HepG2 (cell line): ENCODE measurements around the gene CADM1. TPM values are rescaled to one million over a fixed set of nuclear protein-coding genes. Genes with fewer than 3 reads are reported as not detected.

Source experiments
- ATAC-seq: fragments of 200-7000 bp; cut with Tn5 transposase; 3 replicates; pipeline ENCODE4 v1.9.1; 2020; ENCODE audit warnings: mild to moderate bottlenecking, moderate library complexity
- BruUV-seq: library from RNA; stranded (reverse); fragments of 400-500 nt; replicated peaks from 2 replicates; lab custom pipeline; 2021; lab: Mats Ljungman, UMichigan
- CTCF ChIA-PET: fragments of 300-600 bp; formaldehyde crosslinking; extraction: SDS; loops from one replicate; lab custom pipeline; 2021; ENCODE audit warnings: low total read pairs, inconsistent platforms, low intra/inter-chr PET ratio; lab: Yijun Ruan, JAX
- POLR2A ChIA-PET: fragments of 350-600 bp; sonication (Branson Sonifier 250); formaldehyde crosslinking; loops from one replicate; lab custom pipeline; 2020; ENCODE audit warnings: antibody characterized with exemption, inconsistent platforms; lab: Yijun Ruan, JAX
- DNase-seq: peaks from one replicate; pipeline ENCODE4 v3.0.0-alpha.2; 2015; ENCODE audit warnings: low spot score
- FAIRE-seq: peaks from 3 replicates; lab custom pipeline; 2011; peaks lifted over from hg19 to GRCh38; lab: Jason Lieb, UNC
- H2AFZ ChIP-seq: one replicate; pipeline ENCODE4 v1.6.1; 2011; ENCODE audit warnings: low read length, inconsistent platforms
- H3K27ac ChIP-seq: fragments of 300-600 bp; 3 replicates; pipeline ENCODE4 v1.8.0; 2011; ENCODE audit warnings: mixed run types, mild to moderate bottlenecking, mixed read lengths, low read length, inconsistent platforms; ENCODE audit not compliant: insufficient read depth; ENCODE audit errors: extremely low read length
- H3K27me3 ChIP-seq, 2 experiments: fragments of 200-600 bp in 1 of 2; 2 replicates in 1 of 2; 3 replicates in 1 of 2; pipeline versions ENCODE4 v1.6.0 to v1.8.0; 2011; ENCODE audit warnings: low read length in 2 of 2, mild to moderate bottlenecking in 2 of 2, moderate library complexity in 2 of 2, inconsistent platforms in 1 of 2; ENCODE audit not compliant: insufficient read depth in 2 of 2, control insufficient read depth in 1 of 2
- H3K36me3 ChIP-seq, 2 experiments: fragments of 200-600 bp in 1 of 2; replicated peaks in 1 of 2; 2 replicates in 1 of 2; 3 replicates in 1 of 2; pipeline versions ENCODE4 v1.5.1 to v1.8.0; 2011; ENCODE audit warnings: low read length in 2 of 2, inconsistent platforms in 1 of 2; ENCODE audit not compliant: insufficient read depth in 2 of 2, control insufficient read depth in 1 of 2
- H3K4me1 ChIP-seq: 2 replicates; pipeline ENCODE4 v1.5.1; 2012; ENCODE audit warnings: low read length, inconsistent platforms; ENCODE audit not compliant: insufficient read depth
- H3K4me2 ChIP-seq: 2 replicates; pipeline ENCODE4 v1.6.0; 2011; ENCODE audit warnings: low read depth, low read length, inconsistent platforms
- H3K4me3 ChIP-seq, 3 experiments: fragments of 200-600 bp in 1 of 3; sonication (generic), shearing (Covaris generic) in 1 of 3; replicated peaks in 1 of 3; 2 replicates each; pipeline ENCODE4 v1.5.1; 2011 to 2016; ENCODE audit warnings: low read length in 3 of 3, inconsistent platforms in 2 of 3, low read depth in 2 of 3, mild to moderate bottlenecking in 2 of 3, control low read depth in 1 of 3, mixed read lengths in 1 of 3; ENCODE audit not compliant: insufficient read depth in 1 of 3
- H3K79me2 ChIP-seq: one replicate; pipeline ENCODE4 v1.6.1; 2011; ENCODE audit warnings: low read length, inconsistent platforms; ENCODE audit not compliant: insufficient read depth
- H3K9ac ChIP-seq: 2 replicates; pipeline ENCODE4 v1.6.0; 2011; ENCODE audit warnings: mild to moderate bottlenecking, low read depth, low read length, inconsistent platforms; ENCODE audit not compliant: insufficient read depth
- H3K9me3 ChIP-seq: 2 replicates; pipeline ENCODE4 v1.5.1; 2012; ENCODE audit warnings: mild to moderate bottlenecking, low read length
- H4K20me1 ChIP-seq: 2 replicates; pipeline ENCODE4 v1.6.0; 2011; ENCODE audit warnings: inconsistent platforms, mild to moderate bottlenecking, low read length, moderate library complexity; ENCODE audit not compliant: insufficient read depth
- ETV5 ChIP-seq: IDR thresholded peaks from 2 replicates; pipeline ENCODE4 v1.6.1; 2018; ENCODE audit warnings: missing biosample characterization, missing genetic modification reagents, inconsistent platforms, borderline replicate concordance
- KMT2B ChIP-seq: IDR thresholded peaks from 2 replicates; pipeline ENCODE4 v1.6.1; 2016; ENCODE audit warnings: missing genetic modification reagents, missing compliant biosample characterization
- MAZ ChIP-seq, 2 experiments: sonication (generic) in 1 of 2; formaldehyde crosslinking in 1 of 2; IDR thresholded peaks; 2 replicates each; pipeline versions ENCODE4 v1.5.0 to v1.6.1; 2012 to 2020; ENCODE audit warnings: low read depth in 2 of 2, mild to moderate bottlenecking in 2 of 2, borderline replicate concordance in 1 of 2, improper control_type of control experiment in 1 of 2, low read length in 1 of 2, missing genetic modification reagents in 1 of 2, moderate library complexity in 1 of 2
- NFE2 ChIP-seq: sonication (generic); formaldehyde crosslinking; IDR thresholded peaks from 2 replicates; pipeline ENCODE4 v1.4.0; 2020; ENCODE audit warnings: missing genetic modification reagents
- PHB2 ChIP-seq: fragments of 450-650 bp; IDR thresholded peaks from 2 replicates; pipeline ENCODE4 v1.6.1; 2018; ENCODE audit not compliant: partially characterized antibody
- RNF2 ChIP-seq: fragments of 450-650 bp; conservative IDR thresholded peaks from 2 replicates; pipeline ENCODE4 v1.6.1; 2016; ENCODE audit warnings: low read depth
- U2AF2 ChIP-seq: fragments of 200-400 bp; formaldehyde crosslinking; IDR thresholded peaks from 2 replicates; pipeline ENCODE4 v1.6.1; 2017; ENCODE audit warnings: low read depth, mild to moderate bottlenecking, low read length
- ZNF343 ChIP-seq: sonication (generic); formaldehyde crosslinking; IDR thresholded peaks from 2 replicates; pipeline ENCODE4 v1.4.0; 2020; ENCODE audit warnings: mild to moderate bottlenecking, missing genetic modification reagents
- ZNF354B ChIP-seq: sonication (generic); formaldehyde crosslinking; IDR thresholded peaks from 2 replicates; pipeline ENCODE4 v1.8.0; 2022; ENCODE audit warnings: mild to moderate bottlenecking, missing genetic modification reagents
- ZNF451 ChIP-seq: sonication (generic); formaldehyde crosslinking; IDR thresholded peaks from 2 replicates; pipeline ENCODE4 v1.5.0; 2020; ENCODE audit warnings: mild to moderate bottlenecking, missing genetic modification reagents
- ZNF670 ChIP-seq: sonication (generic); formaldehyde crosslinking; IDR thresholded peaks from 2 replicates; pipeline ENCODE4 v1.8.0; 2022; ENCODE audit warnings: mild to moderate bottlenecking, missing genetic modification reagents, borderline replicate concordance
- ZNF816 ChIP-seq: sonication (generic); formaldehyde crosslinking; IDR thresholded peaks from 2 replicates; pipeline ENCODE4 v1.8.0; 2022; ENCODE audit warnings: missing genetic modification reagents, mild to moderate bottlenecking, borderline replicate concordance
- ZNF841 ChIP-seq: sonication (generic); formaldehyde crosslinking; IDR thresholded peaks from 2 replicates; pipeline ENCODE4 v1.8.1; 2023; ENCODE audit warnings: missing genetic modification reagents, borderline replicate concordance
- in situ Hi-C: cut with HindIII; loops from 2 replicates; pipeline ENCODE4 v1.10.0; 2017; ENCODE audit warnings: low pct_unique_long_range_greater_than_20kb; ENCODE audit not compliant: extremely low pct_ligation_motif_present
- intact Hi-C: fragments of 100-400 bp; cut with micrococcal nuclease; formaldehyde crosslinking; loops from one replicate; pipeline ENCODE4 v1.10.0; 2022; ENCODE audit not compliant: unreplicated experiment
- polyA plus RNA-seq, 8 experiments: library from polyadenylated mRNA; depleted of rRNA in 3 of 8; stranded (reverse) in 7 of 8; unstranded in 1 of 8; fragments of >200 nt; fragmentation: Illumina TruSeq in 4 of 8; extraction: Trizol in 4 of 8; gene quantifications; 2 replicates each; pipeline versions ENCODE4 v1.2.1 to v1.2.3, GENCODE V29; 2011 to 2016; ENCODE audit warnings: low read depth in 4 of 8, missing spikeins in 1 of 8, mixed read lengths in 1 of 8; ENCODE audit not compliant: insufficient read depth in 1 of 8
- total RNA-seq, 5 experiments: library from RNA; depleted of rRNA; stranded (reverse); fragments of >200 nt; fragmentation: Illumina TruSeq; extraction: Trizol; gene quantifications; 2 replicates each; pipeline ENCODE4 v1.2.3, GENCODE V29; 2016; ENCODE audit warnings: low read depth in 1 of 5
- TF ChIP-seq, protein P1 (sequence below): sonication (generic); formaldehyde crosslinking; conservative IDR thresholded peaks from 2 replicates; pipeline ENCODE4 v1.4.0; 2020; ENCODE audit warnings: mild to moderate bottlenecking, missing genetic modification reagents, moderate library complexity
- TF ChIP-seq, protein P2 (sequence below): sonication (generic); formaldehyde crosslinking; conservative IDR thresholded peaks from 2 replicates; pipeline ENCODE4 v1.8.0; 2022; ENCODE audit warnings: missing genetic modification reagents
- TF ChIP-seq, protein P3 (sequence below): sonication (generic); formaldehyde crosslinking; IDR thresholded peaks from 2 replicates; pipeline ENCODE4 v1.4.0; 2020; ENCODE audit warnings: mild to moderate bottlenecking, missing genetic modification reagents

The CADM1 gene
- total and polyA plus RNA-seq, 2 of the 13 experiments (the other 11 are each of a cell fraction or from before 2014, with no cell fraction given), result 71.3 to 122 TPM

DNA sequence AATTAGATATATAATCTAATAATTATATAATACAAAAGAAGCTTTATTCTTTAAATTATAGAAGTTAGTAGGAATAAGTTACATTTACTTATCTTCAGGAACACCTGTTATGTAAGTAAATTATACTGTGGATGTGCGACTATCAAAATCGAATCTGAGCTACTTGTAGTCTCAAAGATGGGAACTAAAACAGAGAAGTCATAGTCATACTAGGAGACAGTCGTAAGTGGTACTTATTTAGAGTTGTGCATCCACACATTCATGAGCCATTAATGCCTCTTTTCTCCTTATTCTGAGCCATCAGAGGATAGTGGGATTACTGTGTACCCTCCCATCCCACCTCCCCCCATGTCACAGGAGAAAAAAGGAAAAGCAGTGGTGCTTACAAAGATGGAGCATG lies 114.4 kb downstream of the CADM1 start (continued):
- TF ChIP-seq NFE2 (CRISPR knock-in tag) (no peak), U2AF2 (no peak), RNF2 (no peak), MAZ (IDR thresholded peaks at IDR 0.05; ENCODE audit: borderline replicate concordance, low read depth, low read length) (no peak), MAZ (CRISPR knock-in tag; IDR thresholded peaks at IDR 0.05; ENCODE audit: low read depth) (no peak)

DNA sequence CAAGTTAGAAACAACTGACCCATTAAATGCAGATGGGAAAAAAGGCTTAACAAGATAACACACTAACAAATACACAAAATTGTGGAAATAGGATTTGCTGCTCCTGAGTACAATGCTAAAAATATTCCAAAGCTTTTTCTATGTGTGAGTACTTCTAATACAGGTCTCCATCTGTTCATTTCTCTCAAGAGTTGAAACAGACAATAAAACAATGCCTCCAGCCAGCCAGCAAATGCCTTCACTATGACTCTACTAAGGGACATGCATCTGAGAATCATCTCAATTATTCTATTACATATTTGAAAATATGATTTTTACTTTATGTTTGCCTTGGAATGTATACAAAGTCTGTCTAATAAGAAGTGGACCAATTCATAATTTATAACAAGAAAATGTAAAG lies 119.0 kb downstream of the CADM1 start:
- FAIRE-seq, result no peak
- no peaks in the 10 kb centered on the region for H3K9me3 ChIP-seq
- in situ Hi-C loops, result no loop called here
- no peaks in the 10 kb centered on the region; the same call in 1 of the 2 replicates for H4K20me1 ChIP-seq
- H3K4me3 ChIP-seq, result no peak overlapping the region
- ChIA-PET POLR2A (no interaction called here), CTCF (no interaction called here)
- H2AFZ ChIP-seq, result no peak overlapping the region
- BruUV-seq, result no TSS peak
- H3K9ac ChIP-seq, result no peak overlapping the region
- intact Hi-C loops, result no loop called here
- peaks cover 12% of the 10 kb centered on the region for H3K4me1 ChIP-seq
- no peak for DNase-seq
- no peak overlapping the region for H3K27ac ChIP-seq
- no peaks in the 10 kb centered on the region for H3K27me3 ChIP-seq
- H3K4me2 ChIP-seq, result no peak overlapping the region
- H3K36me3 ChIP-seq, result no peaks in the 10 kb centered on the region; a peak in 1 of 5 replicates
- peaks cover 16% of the 10 kb centered on the region for H3K79me2 ChIP-seq
- no peak for ATAC-seq
- no peak for TF ChIP-seq ETV5 (CRISPR knock-in tag)
- TF ChIP-seq, protein P1, sequence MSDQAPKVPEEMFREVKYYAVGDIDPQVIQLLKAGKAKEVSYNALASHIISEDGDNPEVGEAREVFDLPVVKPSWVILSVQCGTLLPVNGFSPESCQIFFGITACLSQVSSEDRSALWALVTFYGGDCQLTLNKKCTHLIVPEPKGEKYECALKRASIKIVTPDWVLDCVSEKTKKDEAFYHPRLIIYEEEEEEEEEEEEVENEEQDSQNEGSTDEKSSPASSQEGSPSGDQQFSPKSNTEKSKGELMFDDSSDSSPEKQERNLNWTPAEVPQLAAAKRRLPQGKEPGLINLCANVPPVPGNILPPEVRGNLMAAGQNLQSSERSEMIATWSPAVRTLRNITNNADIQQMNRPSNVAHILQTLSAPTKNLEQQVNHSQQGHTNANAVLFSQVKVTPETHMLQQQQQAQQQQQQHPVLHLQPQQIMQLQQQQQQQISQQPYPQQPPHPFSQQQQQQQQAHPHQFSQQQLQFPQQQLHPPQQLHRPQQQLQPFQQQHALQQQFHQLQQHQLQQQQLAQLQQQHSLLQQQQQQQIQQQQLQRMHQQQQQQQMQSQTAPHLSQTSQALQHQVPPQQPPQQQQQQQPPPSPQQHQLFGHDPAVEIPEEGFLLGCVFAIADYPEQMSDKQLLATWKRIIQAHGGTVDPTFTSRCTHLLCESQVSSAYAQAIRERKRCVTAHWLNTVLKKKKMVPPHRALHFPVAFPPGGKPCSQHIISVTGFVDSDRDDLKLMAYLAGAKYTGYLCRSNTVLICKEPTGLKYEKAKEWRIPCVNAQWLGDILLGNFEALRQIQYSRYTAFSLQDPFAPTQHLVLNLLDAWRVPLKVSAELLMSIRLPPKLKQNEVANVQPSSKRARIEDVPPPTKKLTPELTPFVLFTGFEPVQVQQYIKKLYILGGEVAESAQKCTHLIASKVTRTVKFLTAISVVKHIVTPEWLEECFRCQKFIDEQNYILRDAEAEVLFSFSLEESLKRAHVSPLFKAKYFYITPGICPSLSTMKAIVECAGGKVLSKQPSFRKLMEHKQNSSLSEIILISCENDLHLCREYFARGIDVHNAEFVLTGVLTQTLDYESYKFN, result no peak
- no peak for TF ChIP-seq ZNF841
- TF ChIP-seq, protein P2, sequence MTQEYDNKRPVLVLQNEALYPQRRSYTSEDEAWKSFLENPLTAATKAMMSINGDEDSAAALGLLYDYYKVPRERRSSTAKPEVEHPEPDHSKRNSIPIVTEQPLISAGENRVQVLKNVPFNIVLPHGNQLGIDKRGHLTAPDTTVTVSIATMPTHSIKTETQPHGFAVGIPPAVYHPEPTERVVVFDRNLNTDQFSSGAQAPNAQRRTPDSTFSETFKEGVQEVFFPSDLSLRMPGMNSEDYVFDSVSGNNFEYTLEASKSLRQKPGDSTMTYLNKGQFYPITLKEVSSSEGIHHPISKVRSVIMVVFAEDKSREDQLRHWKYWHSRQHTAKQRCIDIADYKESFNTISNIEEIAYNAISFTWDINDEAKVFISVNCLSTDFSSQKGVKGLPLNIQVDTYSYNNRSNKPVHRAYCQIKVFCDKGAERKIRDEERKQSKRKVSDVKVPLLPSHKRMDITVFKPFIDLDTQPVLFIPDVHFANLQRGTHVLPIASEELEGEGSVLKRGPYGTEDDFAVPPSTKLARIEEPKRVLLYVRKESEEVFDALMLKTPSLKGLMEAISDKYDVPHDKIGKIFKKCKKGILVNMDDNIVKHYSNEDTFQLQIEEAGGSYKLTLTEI (CRISPR knock-in tag), result no peak
- TF ChIP-seq ZNF343 (CRISPR knock-in tag), result no peak
- no peak for TF ChIP-seq ZNF816 (CRISPR knock-in tag)
- TF ChIP-seq KMT2B, result no peak
- TF ChIP-seq, protein P3, sequence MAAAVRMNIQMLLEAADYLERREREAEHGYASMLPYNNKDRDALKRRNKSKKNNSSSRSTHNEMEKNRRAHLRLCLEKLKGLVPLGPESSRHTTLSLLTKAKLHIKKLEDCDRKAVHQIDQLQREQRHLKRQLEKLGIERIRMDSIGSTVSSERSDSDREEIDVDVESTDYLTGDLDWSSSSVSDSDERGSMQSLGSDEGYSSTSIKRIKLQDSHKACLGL (CRISPR knock-in tag), result no peak
- TF ChIP-seq ZNF451 (CRISPR knock-in tag), result no peak
- TF ChIP-seq ZNF670 (CRISPR knock-in tag), result no peak
- no peak for TF ChIP-seq PHB2
- TF ChIP-seq ZNF354B (CRISPR knock-in tag), result no peak
